Mesothelial cell of epicardium (in vitro differentiated cells): ENCODE data around the gene ROR2. TPM values are rescaled to one million over a fixed set of nuclear protein-coding genes. Genes with fewer than 3 reads are reported as not detected.

Experiments used
- DNase-seq, 2 experiments: peaks; one replicate each; pipeline ENCODE4 v3.0.0; 2021; ENCODE audit warnings: low spot score in 2 of 2; ENCODE audit not compliant: unreplicated experiment in 2 of 2
- H3K27ac Mint-ChIP-seq: 2 replicates; pipeline ENCODE4 v1.8.0; 2021; ENCODE audit warnings: mixed read lengths
- H3K27me3 Mint-ChIP-seq: 2 replicates; pipeline ENCODE4 v1.8.0; 2021; ENCODE audit warnings: low read depth, mixed read lengths
- H3K36me3 Mint-ChIP-seq: 2 replicates; pipeline ENCODE4 v1.8.0; 2021; ENCODE audit warnings: mixed read lengths
- H3K4me1 Mint-ChIP-seq: 2 replicates; pipeline ENCODE4 v1.8.0; 2021; ENCODE audit warnings: mixed read lengths
- H3K4me3 Mint-ChIP-seq: 2 replicates; pipeline ENCODE4 v1.8.0; 2021; ENCODE audit warnings: mild to moderate bottlenecking, moderate library complexity, mixed read lengths
- H3K9me3 Mint-ChIP-seq: 2 replicates; pipeline ENCODE4 v1.8.0; 2021; ENCODE audit warnings: mixed read lengths
- total RNA-seq: library from RNA; stranded (reverse); gene quantifications from 3 replicates; pipeline ENCODE4 v1.2.1, GENCODE V29; 2021
- TF ChIP-seq, protein P1 (sequence below): fragments of 200-600 bp; sonication (generic); IDR thresholded peaks from one replicate; pipeline ENCODE4 v1.5.0; 2021; ENCODE audit warnings: antibody characterized with exemption; ENCODE audit not compliant: unreplicated experiment

Gene ROR2
- total RNA-seq, 1 donor from 2014 or later: 41.0 TPM

DNA sequence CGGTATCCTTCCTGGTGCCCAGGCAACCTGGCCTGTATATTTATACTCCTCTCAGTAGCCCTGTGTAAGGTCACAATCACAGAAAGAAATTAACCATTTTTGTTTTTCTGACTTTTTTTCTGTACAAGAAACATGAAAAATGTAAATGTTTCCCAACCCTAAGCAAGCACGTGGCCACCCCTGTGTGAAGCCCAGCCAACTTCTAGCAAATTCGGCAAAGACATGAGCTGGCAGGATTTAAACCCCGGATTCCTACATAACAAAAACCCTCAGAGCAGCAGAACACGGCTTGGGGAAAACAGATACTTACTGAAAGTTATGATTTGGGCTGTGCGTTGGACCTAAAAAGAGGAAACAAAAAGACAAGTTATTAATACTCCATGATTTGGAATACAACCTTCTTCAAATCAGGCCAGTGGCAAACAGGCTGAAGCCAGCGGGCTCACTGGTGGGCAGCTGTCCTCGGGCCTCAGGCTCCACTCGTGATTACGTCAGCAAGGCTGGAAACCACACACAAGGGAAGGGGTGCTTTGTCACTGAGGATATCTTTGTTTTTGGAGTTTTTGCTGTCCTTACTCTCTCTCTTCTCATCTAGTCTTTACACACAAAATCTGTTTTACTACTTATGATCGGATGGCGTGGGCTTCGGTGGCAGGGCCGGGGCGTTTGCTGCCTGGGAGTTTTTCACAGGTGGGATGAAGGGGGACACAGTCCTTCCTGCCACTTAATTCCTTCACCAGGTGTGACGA lies 194.1 kb downstream of the ROR2 start:
- Mint-ChIP-seq H3K4me1 (peaks cover 15% of the 10 kb centered on the region), H3K9me3 (no peaks in the 10 kb centered on the region), H3K4me3 (no peak overlapping the region), H3K36me3 (peaks cover 21% of the 10 kb centered on the region), H3K27ac (no peak overlapping the region), H3K27me3 (no peaks in the 10 kb centered on the region)
- TF ChIP-seq, protein P1, sequence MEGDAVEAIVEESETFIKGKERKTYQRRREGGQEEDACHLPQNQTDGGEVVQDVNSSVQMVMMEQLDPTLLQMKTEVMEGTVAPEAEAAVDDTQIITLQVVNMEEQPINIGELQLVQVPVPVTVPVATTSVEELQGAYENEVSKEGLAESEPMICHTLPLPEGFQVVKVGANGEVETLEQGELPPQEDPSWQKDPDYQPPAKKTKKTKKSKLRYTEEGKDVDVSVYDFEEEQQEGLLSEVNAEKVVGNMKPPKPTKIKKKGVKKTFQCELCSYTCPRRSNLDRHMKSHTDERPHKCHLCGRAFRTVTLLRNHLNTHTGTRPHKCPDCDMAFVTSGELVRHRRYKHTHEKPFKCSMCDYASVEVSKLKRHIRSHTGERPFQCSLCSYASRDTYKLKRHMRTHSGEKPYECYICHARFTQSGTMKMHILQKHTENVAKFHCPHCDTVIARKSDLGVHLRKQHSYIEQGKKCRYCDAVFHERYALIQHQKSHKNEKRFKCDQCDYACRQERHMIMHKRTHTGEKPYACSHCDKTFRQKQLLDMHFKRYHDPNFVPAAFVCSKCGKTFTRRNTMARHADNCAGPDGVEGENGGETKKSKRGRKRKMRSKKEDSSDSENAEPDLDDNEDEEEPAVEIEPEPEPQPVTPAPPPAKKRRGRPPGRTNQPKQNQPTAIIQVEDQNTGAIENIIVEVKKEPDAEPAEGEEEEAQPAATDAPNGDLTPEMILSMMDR: no peak
- DNase-seq: no peak

DNA sequence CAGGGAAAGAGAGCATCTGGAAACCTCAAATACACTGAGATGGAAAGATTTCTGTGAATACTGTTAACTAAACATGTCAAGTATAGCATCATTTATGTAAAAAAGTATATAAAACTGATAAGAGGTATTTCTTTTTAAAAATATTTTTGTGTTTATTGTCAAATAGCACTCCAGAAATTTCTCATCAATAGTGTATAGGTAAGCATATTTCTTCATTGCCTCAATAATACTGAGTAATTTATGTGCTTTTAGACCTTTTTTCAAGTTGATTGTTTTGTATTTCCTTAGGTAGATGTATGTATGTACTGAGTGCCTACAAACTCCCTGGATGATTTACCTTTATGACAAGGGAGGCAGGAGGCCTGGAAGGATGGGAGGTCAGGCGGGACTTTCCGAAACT lies 196.3 kb downstream of the ROR2 start:
- no peaks in the 10 kb centered on the region for H3K27me3 Mint-ChIP-seq
- peaks cover 14% of the 10 kb centered on the region for H3K4me1 Mint-ChIP-seq
- no peak for DNase-seq
- H3K27ac Mint-ChIP-seq: no peak overlapping the region
- no peak overlapping the region for H3K4me3 Mint-ChIP-seq
- TF ChIP-seq, protein P1: no peak
- no peaks in the 10 kb centered on the region for H3K9me3 Mint-ChIP-seq
- peaks cover 21% of the 10 kb centered on the region for H3K36me3 Mint-ChIP-seq

DNA sequence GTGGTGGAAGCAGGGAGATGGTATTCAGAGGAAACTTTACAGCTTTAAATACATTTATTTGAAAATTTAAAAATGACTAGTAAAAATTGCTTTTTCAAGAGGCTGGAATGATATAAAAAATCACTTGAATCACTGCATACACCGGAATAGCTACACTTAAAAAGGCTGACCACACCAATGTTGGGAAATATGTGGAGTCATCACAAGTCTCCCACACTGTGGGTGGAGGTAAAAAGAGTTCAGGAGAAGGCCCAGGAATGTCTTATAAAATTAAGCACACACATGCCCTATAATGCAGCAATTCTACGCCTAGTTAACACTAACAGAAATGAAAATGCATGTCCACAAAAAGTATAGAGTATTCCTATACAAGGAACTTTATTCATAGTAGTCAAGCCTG lies 198.1 kb downstream of the ROR2 start:
- Mint-ChIP-seq H3K36me3 (peaks cover 16% of the 10 kb centered on the region), H3K27ac (no peak overlapping the region), H3K4me3 (no peak overlapping the region), H3K27me3 (no peaks in the 10 kb centered on the region), H3K9me3 (no peaks in the 10 kb centered on the region), H3K4me1 (peaks cover 14% of the 10 kb centered on the region)
- DNase-seq: no peak
- TF ChIP-seq, protein P1: no peak

DNA sequence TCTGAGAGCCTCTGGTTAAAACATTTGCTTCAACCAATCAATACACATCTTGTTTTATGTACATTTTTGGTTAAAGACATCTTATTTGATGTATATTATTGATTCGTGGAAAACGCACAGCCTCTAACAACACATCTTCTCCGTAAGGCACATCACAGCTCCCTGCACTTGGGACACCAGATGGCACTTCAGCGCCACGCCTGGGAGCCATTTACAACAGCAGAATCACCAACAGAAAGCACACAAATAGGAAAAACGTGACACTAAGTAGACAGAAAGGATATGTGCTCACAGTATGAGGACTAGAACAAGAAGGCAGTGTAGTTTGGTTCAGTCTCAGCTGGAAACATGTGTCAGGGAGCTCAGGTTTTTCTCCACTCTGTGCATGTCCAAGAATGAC lies 199.7 kb downstream of the ROR2 start:
- DNase-seq: no peak
- Mint-ChIP-seq H3K4me1 (peaks cover 21% of the 10 kb centered on the region), H3K27ac (no peak overlapping the region), H3K9me3 (no peaks in the 10 kb centered on the region), H3K27me3 (no peaks in the 10 kb centered on the region), H3K4me3 (no peak overlapping the region), H3K36me3 (peaks cover 12% of the 10 kb centered on the region)
- TF ChIP-seq, protein P1: no peak

DNA sequence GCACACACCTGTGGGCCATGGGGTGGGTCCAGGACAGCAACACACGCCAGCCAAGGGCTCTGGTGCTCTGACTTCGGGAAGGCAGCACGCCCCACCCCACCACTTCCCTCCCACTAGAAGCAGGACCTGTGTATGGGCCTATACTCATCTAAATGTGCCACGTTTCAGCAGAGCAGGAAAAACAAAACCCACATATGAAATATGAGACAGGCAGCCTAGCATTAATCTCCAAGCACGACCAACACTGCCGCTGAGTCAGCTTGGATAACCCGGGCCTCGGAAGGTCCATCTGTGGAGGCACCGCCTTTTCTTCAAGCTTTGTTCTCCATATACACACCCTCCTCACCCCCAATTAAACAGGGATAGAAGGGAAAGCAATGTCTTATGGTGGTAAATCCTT lies 203.1 kb downstream of the ROR2 start:
- H3K27ac Mint-ChIP-seq: no peak overlapping the region
- H3K27me3 Mint-ChIP-seq: no peaks in the 10 kb centered on the region
- peaks cover 15% of the 10 kb centered on the region for H3K4me1 Mint-ChIP-seq
- H3K9me3 Mint-ChIP-seq: no peaks in the 10 kb centered on the region
- DNase-seq: no peak
- H3K4me3 Mint-ChIP-seq: no peak overlapping the region
- peaks cover 13% of the 10 kb centered on the region for H3K36me3 Mint-ChIP-seq
- TF ChIP-seq, protein P1: no peak
